ENCODE data around the gene CASP7.

Gene CASP7

DNA sequence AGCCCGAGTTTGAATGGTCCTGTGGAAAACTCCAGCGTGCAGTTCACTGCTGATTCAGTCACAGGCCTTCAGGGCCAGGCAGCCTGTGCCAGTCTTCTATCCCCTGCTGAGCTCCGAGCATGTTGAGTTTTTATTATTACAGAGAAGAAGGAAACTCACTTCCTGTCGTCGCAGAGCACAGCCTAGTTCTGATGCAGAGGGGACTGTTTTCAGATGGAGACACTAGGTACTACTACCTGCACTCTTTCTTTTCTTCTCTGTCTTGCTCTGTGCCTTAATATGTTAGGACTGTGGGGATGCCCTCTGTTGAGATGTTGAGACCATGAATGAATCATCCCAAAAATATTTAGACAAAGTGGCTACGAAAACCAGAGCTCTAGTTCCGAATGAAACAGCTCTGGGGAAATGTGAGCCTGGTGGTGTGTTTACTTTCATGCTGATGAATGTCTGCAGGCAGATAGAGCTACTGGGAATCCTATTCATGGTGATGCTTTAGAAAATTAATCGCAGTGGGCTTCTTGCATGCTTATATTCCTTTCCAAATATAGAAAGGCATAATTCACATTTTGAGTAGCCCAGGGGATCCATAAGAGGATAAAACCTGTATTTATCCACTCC lies 29.6 kb downstream of the CASP7 start:
- Histone ChIP-seq H3K27me3 (ENCODE audit: control insufficient read depth in 2 of 2, insufficient read depth in 2 of 2, low read length in 2 of 2) (no peaks in the 10 kb centered on the region), H3K4me3 (ENCODE audit: low read length in 2 of 2) (no peak overlapping the region), H3K36me3 (ENCODE audit: control insufficient read depth in 2 of 2, insufficient read depth in 2 of 2, low read length in 2 of 2) (peaks cover 11% of the 10 kb centered on the region in 2 donors), H3K27ac (ENCODE audit: low read depth in 2 of 2, low read length in 2 of 2) (no peak overlapping the region), H3K9ac (ENCODE audit: low read depth in 1 of 2, low read length in 2 of 2) (no peak overlapping the region), H3K9me3 (ENCODE audit: control insufficient read depth in 2 of 2, low read length in 2 of 2) (no peaks in the 10 kb centered on the region), H3K4me1 (ENCODE audit: control insufficient read depth in 2 of 2, insufficient read depth in 2 of 2, low read length in 2 of 2) (peaks cover 0 to 3% of the 10 kb centered on the region in 2 donors)

DNA sequence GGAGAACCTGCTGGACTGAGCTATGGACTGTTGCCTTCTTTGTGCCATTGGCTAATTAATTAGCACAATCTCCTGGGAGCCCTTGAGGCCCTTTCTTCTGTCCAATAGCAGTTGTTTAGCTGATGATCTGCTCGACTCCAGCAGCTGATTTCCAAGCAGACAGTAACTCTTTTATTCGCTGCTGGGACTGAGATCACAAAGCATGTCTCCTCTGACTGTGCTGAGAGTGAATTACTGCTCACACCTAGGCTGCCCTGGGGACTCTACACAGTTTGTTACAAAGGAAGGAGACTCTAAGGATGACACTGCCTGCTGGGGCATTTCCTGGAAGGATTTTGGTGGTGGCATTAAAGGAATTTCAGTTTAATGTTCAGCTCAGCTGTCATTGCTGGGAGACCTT lies 31.4 kb downstream of the CASP7 start:
- Histone ChIP-seq H3K27me3 (ENCODE audit: control insufficient read depth in 2 of 2, insufficient read depth in 2 of 2, low read length in 2 of 2) (no peaks in the 10 kb centered on the region), H3K9me3 (ENCODE audit: control insufficient read depth in 2 of 2, low read length in 2 of 2) (no peaks in the 10 kb centered on the region), H3K9ac (ENCODE audit: low read depth in 1 of 2, low read length in 2 of 2) (no peak overlapping the region), H3K27ac (ENCODE audit: low read depth in 2 of 2, low read length in 2 of 2) (no peak overlapping the region), H3K4me3 (ENCODE audit: low read length in 2 of 2) (no peak overlapping the region), H3K4me1 (ENCODE audit: control insufficient read depth in 2 of 2, insufficient read depth in 2 of 2, low read length in 2 of 2) (peaks cover 0 to 3% of the 10 kb centered on the region in 2 donors), H3K36me3 (ENCODE audit: control insufficient read depth in 2 of 2, insufficient read depth in 2 of 2, low read length in 2 of 2) (peaks cover 15 to 23% of the 10 kb centered on the region in 2 donors)

DNA sequence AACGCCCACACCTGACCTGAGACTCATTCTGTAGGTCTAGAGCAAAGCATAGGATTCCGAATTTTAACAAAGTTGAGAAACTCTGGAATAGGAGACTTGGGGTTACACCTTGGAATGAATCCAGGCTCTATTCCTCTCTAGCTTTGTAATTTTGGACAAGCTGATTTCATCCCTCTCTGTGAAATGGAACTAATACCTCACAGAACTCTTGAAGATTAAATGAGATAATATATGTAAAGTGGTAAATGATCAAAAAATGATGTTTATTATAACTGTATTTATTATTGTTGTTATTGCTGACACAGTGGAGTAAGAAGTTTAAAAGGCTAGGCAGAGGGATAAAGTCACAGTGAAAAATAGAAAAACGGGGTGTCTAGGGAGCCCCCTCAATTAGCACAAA lies 32.3 kb downstream of the CASP7 start:
- Histone ChIP-seq H3K4me3 (ENCODE audit: low read length in 2 of 2) (no peak overlapping the region), H3K9me3 (ENCODE audit: control insufficient read depth in 2 of 2, low read length in 2 of 2) (no peaks in the 10 kb centered on the region), H3K36me3 (ENCODE audit: control insufficient read depth in 2 of 2, insufficient read depth in 2 of 2, low read length in 2 of 2) (peaks cover 15 to 24% of the 10 kb centered on the region in 2 donors), H3K4me1 (ENCODE audit: control insufficient read depth in 2 of 2, insufficient read depth in 2 of 2, low read length in 2 of 2) (peaks cover 0 to 3% of the 10 kb centered on the region in 2 donors), H3K9ac (ENCODE audit: low read depth in 1 of 2, low read length in 2 of 2) (no peak overlapping the region), H3K27me3 (ENCODE audit: control insufficient read depth in 2 of 2, insufficient read depth in 2 of 2, low read length in 2 of 2) (no peaks in the 10 kb centered on the region), H3K27ac (ENCODE audit: low read depth in 2 of 2, low read length in 2 of 2) (no peak overlapping the region)

DNA sequence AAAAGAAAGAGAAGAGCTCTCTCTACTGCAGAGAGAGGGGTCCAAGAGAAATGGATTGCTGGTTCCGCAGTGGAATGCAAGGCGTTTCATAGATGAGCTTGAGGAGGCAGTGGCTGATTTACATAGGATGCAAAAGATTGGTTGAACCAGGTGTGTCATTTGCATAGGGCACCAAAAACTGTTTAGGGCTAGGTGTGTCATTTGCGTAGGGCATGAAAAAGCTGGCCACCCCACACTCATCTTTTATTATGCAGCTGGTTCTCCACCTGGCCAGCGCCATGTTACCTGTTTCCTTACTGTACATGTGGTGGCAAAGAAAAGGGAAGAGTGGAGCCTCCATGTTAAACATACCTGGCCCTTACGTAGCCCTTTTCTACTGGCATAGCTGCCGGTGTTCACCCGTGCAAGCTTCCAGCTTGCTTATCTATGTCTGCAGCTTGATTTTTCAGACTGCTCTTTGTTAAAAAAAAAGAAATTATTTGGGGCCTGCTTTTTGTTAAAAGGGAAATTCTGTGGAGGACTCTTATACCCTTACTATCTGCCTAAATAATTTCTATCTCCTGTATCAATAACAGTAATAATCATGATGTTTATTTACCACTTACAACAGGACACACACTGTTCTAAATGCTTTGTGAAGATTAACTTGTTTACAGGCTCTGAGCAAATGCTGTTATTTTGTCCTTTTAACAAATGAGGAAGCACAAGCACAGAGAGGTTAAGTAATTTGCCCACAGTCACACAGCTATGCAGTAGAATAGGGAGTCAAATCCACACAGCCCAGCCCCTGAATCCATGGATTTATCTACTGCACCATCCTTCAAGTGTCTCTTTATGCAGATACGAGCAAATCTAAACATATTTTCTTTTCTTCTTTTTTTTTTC lies 33.3 kb downstream of the CASP7 start:
- H3K27ac ChIP-seq (ENCODE audit: low read depth in 2 of 2, low read length in 2 of 2): peak overlapping the region in 1 of 2 donors; percentile 63
- H3K36me3 ChIP-seq (ENCODE audit: control insufficient read depth in 2 of 2, insufficient read depth in 2 of 2, low read length in 2 of 2): peaks cover 15 to 24% of the 10 kb centered on the region in 2 donors
- no peaks in the 10 kb centered on the region for H3K9me3 ChIP-seq (ENCODE audit: control insufficient read depth in 2 of 2, low read length in 2 of 2)
- H3K9ac ChIP-seq (ENCODE audit: low read depth in 1 of 2, low read length in 2 of 2): no peak overlapping the region
- H3K27me3 ChIP-seq (ENCODE audit: control insufficient read depth in 2 of 2, insufficient read depth in 2 of 2, low read length in 2 of 2): no peaks in the 10 kb centered on the region
- H3K4me3 ChIP-seq (ENCODE audit: low read length in 2 of 2): peak overlapping the region in 1 of 2 donors; percentile 51
- peaks cover 0 to 3% of the 10 kb centered on the region in 2 donors for H3K4me1 ChIP-seq (ENCODE audit: control insufficient read depth in 2 of 2, insufficient read depth in 2 of 2, low read length in 2 of 2)

DNA sequence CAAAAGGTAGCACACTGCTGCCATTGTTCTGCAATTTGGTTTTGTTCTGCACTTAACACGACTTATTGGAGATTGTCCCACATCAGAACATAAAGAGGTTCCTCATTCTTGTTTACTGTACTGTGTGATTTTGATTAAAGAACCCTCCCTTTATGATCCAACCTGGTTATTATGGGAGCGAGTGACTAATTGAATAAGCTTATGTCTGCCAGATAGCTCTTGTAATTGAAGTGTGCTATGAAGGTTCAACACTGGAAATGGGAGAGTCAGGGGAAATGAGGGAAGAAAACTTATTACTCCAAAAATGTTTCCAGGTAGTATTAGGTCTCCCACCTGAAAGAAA lies 33.9 kb downstream of the CASP7 start:
- Histone ChIP-seq H3K4me3 (ENCODE audit: low read length in 2 of 2) (no peak overlapping the region), H3K27ac (ENCODE audit: low read depth in 2 of 2, low read length in 2 of 2) (peak overlapping the region in 1 of 2 donors; percentile 63), H3K9ac (ENCODE audit: low read depth in 1 of 2, low read length in 2 of 2) (no peak overlapping the region), H3K36me3 (ENCODE audit: control insufficient read depth in 2 of 2, insufficient read depth in 2 of 2, low read length in 2 of 2) (peaks cover 15 to 23% of the 10 kb centered on the region in 2 donors), H3K9me3 (ENCODE audit: control insufficient read depth in 2 of 2, low read length in 2 of 2) (no peaks in the 10 kb centered on the region), H3K27me3 (ENCODE audit: control insufficient read depth in 2 of 2, insufficient read depth in 2 of 2, low read length in 2 of 2) (no peaks in the 10 kb centered on the region), H3K4me1 (ENCODE audit: control insufficient read depth in 2 of 2, insufficient read depth in 2 of 2, low read length in 2 of 2) (peaks cover 2 to 3% of the 10 kb centered on the region in 2 donors)

DNA sequence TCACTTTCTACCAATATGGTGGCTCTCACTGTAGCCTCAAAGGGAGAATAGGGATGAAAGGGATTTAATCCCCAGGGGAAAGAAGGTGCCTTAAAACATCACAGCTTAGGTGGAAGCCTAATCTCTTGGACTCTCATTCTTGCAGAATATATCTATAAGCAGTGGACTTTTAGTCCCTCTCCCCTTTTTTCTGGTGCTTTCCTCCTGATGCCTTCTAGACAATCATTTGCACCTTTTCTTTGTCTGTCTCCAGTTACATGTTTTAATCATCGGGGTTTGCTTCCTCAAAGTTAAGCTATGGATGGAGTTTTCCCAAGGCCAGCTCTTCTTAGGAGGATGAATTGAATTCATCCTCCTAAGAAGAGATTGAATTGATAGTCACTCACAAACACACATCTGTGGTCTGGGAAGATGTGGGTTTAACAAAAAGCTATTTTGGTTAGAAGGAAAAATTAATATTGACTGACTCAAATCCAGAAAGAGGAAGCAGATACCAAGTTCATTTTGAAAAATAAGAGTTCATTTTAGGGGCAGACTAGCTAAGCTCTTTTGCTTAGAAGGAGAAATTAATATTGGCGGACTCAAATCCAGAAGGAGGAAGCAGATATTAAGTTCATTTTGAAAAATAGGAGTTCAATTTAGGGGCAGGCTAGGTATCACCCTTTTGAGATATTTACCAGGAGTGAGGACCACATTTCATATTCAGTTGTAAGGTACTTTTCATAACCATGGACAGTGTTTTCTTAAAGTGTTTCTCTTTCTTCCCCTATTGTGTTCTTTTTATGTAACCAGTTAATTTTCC lies 36.6 kb downstream of the CASP7 start:
- Histone ChIP-seq H3K4me3 (ENCODE audit: low read length in 2 of 2) (no peak overlapping the region), H3K27ac (ENCODE audit: low read depth in 2 of 2, low read length in 2 of 2) (no peak overlapping the region)

DNA sequence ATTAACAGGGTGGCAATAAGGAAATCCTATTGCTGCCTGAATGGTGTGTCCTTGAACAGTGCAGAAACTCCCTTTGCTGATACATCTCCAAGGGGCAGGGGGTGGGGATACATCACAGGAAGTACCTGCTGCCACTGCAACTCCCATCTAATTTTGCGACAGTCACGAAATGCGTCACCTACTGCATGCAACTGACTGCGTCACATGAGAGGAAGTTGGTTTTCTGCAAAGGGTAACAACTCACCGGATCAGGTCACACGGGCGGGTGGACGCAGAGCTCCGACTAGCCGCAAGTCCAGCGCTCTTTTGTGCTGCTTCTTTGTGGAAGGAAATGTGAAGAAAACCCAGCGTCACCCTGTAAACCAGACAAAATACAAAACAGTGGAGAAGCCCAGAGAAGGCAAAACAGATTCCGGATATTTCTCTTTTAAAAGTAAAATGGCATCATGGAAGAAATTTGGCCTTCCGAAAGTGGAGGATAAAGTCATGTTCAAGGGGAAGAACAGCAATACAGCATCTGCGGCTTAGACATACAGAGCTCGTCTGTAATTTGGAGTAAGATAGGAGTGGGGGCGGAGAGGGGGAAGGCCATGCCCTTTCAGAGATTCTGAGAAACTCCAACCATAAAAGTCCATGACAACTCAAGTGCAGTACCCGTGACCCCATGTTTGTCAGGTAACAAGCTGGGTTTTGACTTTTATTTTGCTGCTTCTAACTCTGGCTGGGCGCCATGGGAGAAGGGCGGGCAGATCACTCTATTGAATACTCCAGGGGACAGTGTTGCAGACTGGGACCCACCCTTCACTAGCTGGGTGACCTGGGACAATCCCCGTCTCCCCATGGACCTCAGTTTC lies 39.5 kb downstream of the CASP7 start:
- Histone ChIP-seq H3K4me3 (ENCODE audit: low read length in 2 of 2) (peak overlapping the region; percentile 48 to 83), H3K27me3 (ENCODE audit: control insufficient read depth in 2 of 2, insufficient read depth in 2 of 2, low read length in 2 of 2) (no peaks in the 10 kb centered on the region), H3K27ac (ENCODE audit: low read depth in 2 of 2, low read length in 2 of 2) (peak overlapping the region; percentile 63 to 86), H3K9me3 (ENCODE audit: control insufficient read depth in 2 of 2, low read length in 2 of 2) (no peaks in the 10 kb centered on the region), H3K4me1 (ENCODE audit: control insufficient read depth in 2 of 2, insufficient read depth in 2 of 2, low read length in 2 of 2) (peaks cover 0 to 2% of the 10 kb centered on the region in 2 donors), H3K36me3 (ENCODE audit: control insufficient read depth in 2 of 2, insufficient read depth in 2 of 2, low read length in 2 of 2) (peaks cover 33 to 34% of the 10 kb centered on the region in 2 donors), H3K9ac (ENCODE audit: low read depth in 1 of 2, low read length in 2 of 2) (peak overlapping the region; percentile 4 to 82)

More for the DNA sequence above, 36.6 kb downstream of the CASP7 start:
- no peaks in the 10 kb centered on the region for H3K27me3 ChIP-seq (ENCODE audit: control insufficient read depth in 2 of 2, insufficient read depth in 2 of 2, low read length in 2 of 2)
- H3K36me3 ChIP-seq (ENCODE audit: control insufficient read depth in 2 of 2, insufficient read depth in 2 of 2, low read length in 2 of 2): peaks cover 16 to 24% of the 10 kb centered on the region in 2 donors
- peaks cover 2 to 3% of the 10 kb centered on the region in 2 donors for H3K4me1 ChIP-seq (ENCODE audit: control insufficient read depth in 2 of 2, insufficient read depth in 2 of 2, low read length in 2 of 2)
- H3K9ac ChIP-seq (ENCODE audit: low read depth in 1 of 2, low read length in 2 of 2): no peak overlapping the region
- H3K9me3 ChIP-seq (ENCODE audit: control insufficient read depth in 2 of 2, low read length in 2 of 2): no peaks in the 10 kb centered on the region

DNA sequence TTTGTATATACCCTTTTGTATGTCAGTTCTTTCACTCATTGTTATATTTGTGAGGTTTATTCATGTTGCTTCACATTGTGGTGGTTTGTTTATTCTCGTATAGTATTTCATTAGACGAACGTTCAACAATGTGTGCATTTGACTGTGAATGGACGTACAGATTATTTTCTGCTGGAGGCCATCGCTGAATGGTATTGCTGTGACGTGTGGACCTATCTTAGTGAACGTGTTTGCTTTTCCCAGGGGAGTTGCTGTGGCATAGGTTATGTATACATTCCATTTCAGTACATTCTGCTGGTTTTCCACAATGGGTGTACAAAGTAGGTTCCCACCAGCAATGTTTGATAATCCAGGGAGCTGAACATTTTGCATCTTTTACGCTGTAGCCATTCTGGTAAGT lies 40.7 kb downstream of the CASP7 start:
- Histone ChIP-seq H3K27ac (ENCODE audit: low read depth in 2 of 2, low read length in 2 of 2) (no peak overlapping the region), H3K36me3 (ENCODE audit: control insufficient read depth in 2 of 2, insufficient read depth in 2 of 2, low read length in 2 of 2) (peaks cover 36 to 43% of the 10 kb centered on the region in 2 donors), H3K27me3 (ENCODE audit: control insufficient read depth in 2 of 2, insufficient read depth in 2 of 2, low read length in 2 of 2) (no peaks in the 10 kb centered on the region), H3K9me3 (ENCODE audit: control insufficient read depth in 2 of 2, low read length in 2 of 2) (no peaks in the 10 kb centered on the region), H3K4me3 (ENCODE audit: low read length in 2 of 2) (peak overlapping the region in 1 of 2 donors; percentile 83), H3K4me1 (ENCODE audit: control insufficient read depth in 2 of 2, insufficient read depth in 2 of 2, low read length in 2 of 2) (peaks cover 0 to 2% of the 10 kb centered on the region in 2 donors), H3K9ac (ENCODE audit: low read depth in 1 of 2, low read length in 2 of 2) (no peak overlapping the region)

DNA sequence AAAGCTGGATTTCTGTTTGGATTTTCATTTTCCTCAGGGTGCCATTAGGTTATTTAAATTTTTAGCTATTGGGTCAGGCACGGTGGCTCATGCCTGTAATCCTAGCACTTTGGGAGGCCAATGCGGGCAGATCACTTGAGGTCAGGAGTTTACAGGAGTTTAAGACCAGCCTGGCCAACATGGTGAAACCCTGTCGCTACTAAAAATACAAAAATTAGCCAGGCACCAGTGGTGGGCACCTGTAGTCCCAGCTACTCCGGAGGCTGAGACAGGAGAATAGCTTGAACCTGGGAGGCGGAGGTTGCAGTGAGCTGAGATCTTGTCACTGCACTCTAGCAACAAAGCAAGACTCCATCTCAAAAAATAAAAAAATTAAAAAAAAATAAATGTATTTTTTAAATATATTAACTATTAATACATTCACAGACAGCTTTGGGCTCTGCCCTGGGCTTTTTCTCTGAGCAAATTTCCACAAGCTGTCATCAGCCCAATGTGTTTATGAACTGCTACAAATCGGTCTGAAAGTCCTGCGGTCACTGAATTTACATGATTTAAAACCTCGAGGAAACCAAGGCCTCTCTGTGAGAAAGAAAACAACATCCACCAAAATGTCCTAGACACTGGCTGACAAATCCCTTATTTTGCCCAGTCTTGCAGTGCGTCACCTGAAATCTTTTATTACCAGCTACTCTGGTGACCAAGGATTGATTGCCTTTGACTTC lies 52.6 kb downstream of the CASP7 start:
- peaks cover 26 to 33% of the 10 kb centered on the region in 2 donors for H3K36me3 ChIP-seq (ENCODE audit: control insufficient read depth in 2 of 2, insufficient read depth in 2 of 2, low read length in 2 of 2)
- H3K4me1 ChIP-seq (ENCODE audit: control insufficient read depth in 2 of 2, insufficient read depth in 2 of 2, low read length in 2 of 2): peaks cover 3 to 4% of the 10 kb centered on the region in 2 donors
- H3K9me3 ChIP-seq (ENCODE audit: control insufficient read depth in 2 of 2, low read length in 2 of 2): peaks cover 0 to 5% of the 10 kb centered on the region in 2 donors

More for the DNA sequence above, 52.6 kb downstream of the CASP7 start:
- no peak overlapping the region for H3K9ac ChIP-seq (ENCODE audit: low read depth in 1 of 2, low read length in 2 of 2)
- H3K4me3 ChIP-seq (ENCODE audit: low read length in 2 of 2): no peak overlapping the region
- H3K27ac ChIP-seq (ENCODE audit: low read depth in 2 of 2, low read length in 2 of 2): no peak overlapping the region
- no peaks in the 10 kb centered on the region for H3K27me3 ChIP-seq (ENCODE audit: control insufficient read depth in 2 of 2, insufficient read depth in 2 of 2, low read length in 2 of 2)

All from mucosa of rectum (tissue), 2 donors.